Hepatocyte (in vitro differentiated cells): ENCODE measurements around the gene BCAS1. TPM values are rescaled to one million over a fixed set of nuclear protein-coding genes. Genes with fewer than 3 reads are reported as not detected.

Experiments used
- DNase-seq: peaks from one replicate; pipeline ENCODE4 v3.0.0-alpha.2; 2016; ENCODE audit warnings: low spot score
- H2AFZ ChIP-seq: fragments of 200-600 bp; sonication (generic); 2 replicates; pipeline ENCODE4 v1.6.0; 2016; ENCODE audit warnings: antibody characterized with exemption, mild to moderate bottlenecking
- H3K27ac ChIP-seq: fragments of 200-600 bp; sonication (generic); 2 replicates; pipeline ENCODE4 v1.5.1; 2016; ENCODE audit warnings: mild to moderate bottlenecking
- H3K27me3 ChIP-seq: fragments of 200-600 bp; sonication (generic); 2 replicates; pipeline ENCODE4 v1.6.1; 2016
- H3K36me3 ChIP-seq: fragments of 200-600 bp; sonication (generic); replicated peaks from 2 replicates; pipeline ENCODE4 v1.5.1; 2016; ENCODE audit warnings: low read depth; ENCODE audit not compliant: insufficient read depth
- H3K4me1 ChIP-seq: fragments of 200-600 bp; sonication (generic); 2 replicates; pipeline ENCODE4 v1.5.1; 2016; ENCODE audit warnings: mild to moderate bottlenecking, moderate library complexity; ENCODE audit not compliant: insufficient read depth
- H3K4me2 ChIP-seq: fragments of 200-600 bp; sonication (generic); 2 replicates; pipeline ENCODE4 v1.6.0; 2016
- H3K4me3 ChIP-seq: fragments of 200-600 bp; sonication (generic); 2 replicates; pipeline ENCODE4 v1.5.1; 2016; ENCODE audit warnings: mild to moderate bottlenecking
- H3K79me2 ChIP-seq: fragments of 200-600 bp; sonication (generic); 2 replicates; pipeline ENCODE4 v1.6.0; 2017; ENCODE audit warnings: mild to moderate bottlenecking
- H3K9me2 ChIP-seq: fragments of 200-600 bp; sonication (generic); replicated peaks from 2 replicates; pipeline ENCODE4 v1.6.0; 2017; ENCODE audit warnings: mild to moderate bottlenecking; ENCODE audit not compliant: insufficient read depth
- H3K9me3 ChIP-seq: fragments of 200-600 bp; sonication (generic); 2 replicates; pipeline ENCODE4 v1.5.1; 2016; ENCODE audit warnings: low read depth, mild to moderate bottlenecking
- H4K20me1 ChIP-seq: fragments of 200-600 bp; sonication (generic); 2 replicates; pipeline ENCODE4 v1.6.0; 2016; ENCODE audit warnings: mild to moderate bottlenecking; ENCODE audit not compliant: insufficient read depth, poor library complexity, severe bottlenecking
- WGBS: methylation state at CpG from one replicate; pipeline ENCODE4 v1.1.6; 2016; ENCODE audit warnings: low lambda C conversion rate; ENCODE audit errors: missing lambda C conversion rate; 5-methylcytosine and 5-hydroxymethylcytosine counted together
- microRNA-seq: library from miRNA; unstranded; fragments of <30 nt; microRNA quantifications from one replicate; pipeline ENCODE4, GENCODE V29; 2017
- polyA plus RNA-seq: library from polyadenylated mRNA; unstranded; fragments of >200 nt; fragmentation: Nextera tagmentation; extraction: Ambion mirVana; gene quantifications from 2 replicates; pipeline ENCODE4 v1.2.1, GENCODE V29; 2016
- small RNA-seq: library from RNA; depleted of rRNA; stranded (forward); fragments of <200 nt; gene quantifications from one replicate; pipeline ENCODE3, GENCODE V24; 2014
- total RNA-seq: library from RNA; depleted of rRNA; stranded (reverse); fragments of >200 nt; gene quantifications from 2 replicates; pipeline ENCODE4 v1.2.3, GENCODE V29; 2014
- TF ChIP-seq, protein P1 (sequence below): fragments of 200-600 bp; sonication (generic); IDR thresholded peaks from 2 replicates; pipeline ENCODE4 v1.5.1; 2016; ENCODE audit warnings: antibody characterized with exemption, mild to moderate bottlenecking; ENCODE audit not compliant: poor library complexity

Gene BCAS1
- total and polyA plus RNA-seq, 2 experiments from 2014 or later, result 4.9 to 9.8 TPM

DNA sequence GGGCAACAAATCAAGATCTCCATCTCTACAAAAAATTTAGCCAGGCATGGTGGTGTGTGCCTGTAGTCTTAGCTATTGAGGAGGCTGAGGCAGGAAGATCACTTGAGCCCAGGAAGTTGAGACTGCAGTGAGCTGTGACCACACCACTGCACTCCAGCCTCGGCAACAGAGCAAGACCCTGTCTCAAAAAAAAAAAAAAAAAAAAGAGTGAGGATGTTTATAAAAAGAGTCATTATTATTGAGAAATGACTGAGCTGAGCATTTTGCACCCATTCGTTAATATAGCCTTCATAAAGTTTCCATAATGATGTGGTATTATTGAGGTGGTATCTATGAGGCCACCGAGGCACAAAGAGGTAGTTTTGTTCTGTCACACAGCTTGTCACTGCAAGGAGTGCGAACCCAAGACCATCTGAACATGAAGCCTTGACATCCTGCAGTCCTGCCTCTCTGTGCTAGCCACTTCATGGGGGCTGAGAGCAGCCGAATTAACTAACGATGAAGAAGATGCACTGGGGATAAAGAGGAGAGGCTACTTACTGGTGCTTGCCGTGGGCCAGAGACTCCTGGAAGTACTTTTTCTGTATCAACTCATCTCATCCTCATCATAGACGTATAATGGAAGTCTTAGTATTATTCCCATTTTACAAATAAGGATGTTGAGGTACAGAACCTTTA lies 175.5 kb downstream of the BCAS1 start:
- Histone ChIP-seq H3K79me2 (no peaks in the 10 kb centered on the region), H3K27ac (no peak overlapping the region), H3K4me1 (peaks cover 6% of the 10 kb centered on the region), H3K36me3 (no peaks in the 10 kb centered on the region), H3K4me2 (no peak overlapping the region), H3K9me3 (no peaks in the 10 kb centered on the region), H3K9me2 (no peaks in the 10 kb centered on the region), H2AFZ (no peak overlapping the region), H3K27me3 (no peaks in the 10 kb centered on the region), H4K20me1 (no peaks in the 10 kb centered on the region), H3K4me3 (no peak overlapping the region)
- WGBS, result 87% methylated on average over 8 of the region's 8 CpGs
- DNase-seq, result no peak
- TF ChIP-seq, protein P1, sequence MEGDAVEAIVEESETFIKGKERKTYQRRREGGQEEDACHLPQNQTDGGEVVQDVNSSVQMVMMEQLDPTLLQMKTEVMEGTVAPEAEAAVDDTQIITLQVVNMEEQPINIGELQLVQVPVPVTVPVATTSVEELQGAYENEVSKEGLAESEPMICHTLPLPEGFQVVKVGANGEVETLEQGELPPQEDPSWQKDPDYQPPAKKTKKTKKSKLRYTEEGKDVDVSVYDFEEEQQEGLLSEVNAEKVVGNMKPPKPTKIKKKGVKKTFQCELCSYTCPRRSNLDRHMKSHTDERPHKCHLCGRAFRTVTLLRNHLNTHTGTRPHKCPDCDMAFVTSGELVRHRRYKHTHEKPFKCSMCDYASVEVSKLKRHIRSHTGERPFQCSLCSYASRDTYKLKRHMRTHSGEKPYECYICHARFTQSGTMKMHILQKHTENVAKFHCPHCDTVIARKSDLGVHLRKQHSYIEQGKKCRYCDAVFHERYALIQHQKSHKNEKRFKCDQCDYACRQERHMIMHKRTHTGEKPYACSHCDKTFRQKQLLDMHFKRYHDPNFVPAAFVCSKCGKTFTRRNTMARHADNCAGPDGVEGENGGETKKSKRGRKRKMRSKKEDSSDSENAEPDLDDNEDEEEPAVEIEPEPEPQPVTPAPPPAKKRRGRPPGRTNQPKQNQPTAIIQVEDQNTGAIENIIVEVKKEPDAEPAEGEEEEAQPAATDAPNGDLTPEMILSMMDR, result no peak

Small RNAs within 50 kb of the gene (microRNA-seq; reads per million reads assigned to microRNA genes)
- gene MIR4756, result not detected

Small RNAs within 50 kb of the gene (small RNA-seq; reads per million reads assigned to genes)
- gene MIR4756, result not detected

Other genes starting within 250 kb of the BCAS1 start
- gene CYP24A1, start 103.4 kb upstream of the BCAS1 start, total RNA-seq, result 1.5 and 1.9 TPM in 2 replicates
- gene CYP24A1, start 103.4 kb upstream of the BCAS1 start, polyA plus RNA-seq, result not detected in 2 replicates
- gene PFDN4, start 137.5 kb upstream of the BCAS1 start, total RNA-seq, result 102 and 121 TPM in 2 replicates
- gene PFDN4, start 137.5 kb upstream of the BCAS1 start, polyA plus RNA-seq, result 40.0 and 45.2 TPM in 2 replicates